Caco-2 (cell line): ENCODE data around the gene ASPN. TPM values are rescaled to one million over a fixed set of nuclear protein-coding genes. Genes with fewer than 3 reads are reported as not detected.

ENCODE experiments used
- BruUV-seq: library from RNA; stranded (reverse); fragments of 400-500 nt; replicated peaks from 2 replicates; lab custom pipeline; 2021; lab: Mats Ljungman, UMichigan
- CTCF ChIA-PET: fragments of 300-600 bp; sonication (Branson Sonifier 250); formaldehyde crosslinking; loops from one replicate; lab custom pipeline; 2022; ENCODE audit warnings: antibody characterized with exemption; lab: Charles Lee
- POLR2A ChIA-PET: fragments of 300-600 bp; sonication (Branson Sonifier 250); formaldehyde crosslinking; loops from one replicate; lab custom pipeline; 2022; ENCODE audit warnings: antibody characterized with exemption; lab: Charles Lee
- DNase-seq, 2 experiments: peaks; one replicate each; pipeline versions ENCODE4 v3.0.0 to v3.0.0-alpha.2; 2020 to 2022
- H3K27me3 ChIP-seq: replicated peaks from 2 replicates; pipeline ENCODE4 v1.6.0; 2011; ENCODE audit warnings: low read length; ENCODE audit not compliant: control insufficient read depth, insufficient read depth
- H3K36me3 ChIP-seq: 2 replicates; pipeline ENCODE4 v1.5.1; 2011; ENCODE audit warnings: low read length; ENCODE audit not compliant: control insufficient read depth, insufficient read depth
- H3K4me1 ChIP-seq: fragments of 250-450 bp; sonication (Bioruptor Pico); 2 replicates; pipeline ENCODE4 v1.5.1; 2020; ENCODE audit warnings: mild to moderate bottlenecking
- H3K4me3 ChIP-seq: 2 replicates; pipeline ENCODE4 v1.5.1; 2011; ENCODE audit warnings: low read depth, mild to moderate bottlenecking, control low read depth, low read length
- H3K9me3 ChIP-seq: fragments of 250-450 bp; sonication (Bioruptor Pico); 2 replicates; pipeline ENCODE4 v1.5.1; 2020; ENCODE audit warnings: mild to moderate bottlenecking, moderate library complexity
- H3K27ac Mint-ChIP-seq: one replicate; pipeline ENCODE4 v1.8.0; 2022; ENCODE audit warnings: mixed read lengths; ENCODE audit not compliant: unreplicated experiment
- H3K27me3 Mint-ChIP-seq: one replicate; pipeline ENCODE4 v1.8.0; 2022; ENCODE audit warnings: mixed read lengths; ENCODE audit not compliant: insufficient read depth, unreplicated experiment
- H3K36me3 Mint-ChIP-seq: one replicate; pipeline ENCODE4 v1.8.0; 2022; ENCODE audit warnings: mild to moderate bottlenecking, mixed read lengths; ENCODE audit not compliant: insufficient read depth, unreplicated experiment
- H3K4me1 Mint-ChIP-seq: one replicate; pipeline ENCODE4 v1.8.0; 2022; ENCODE audit warnings: low read depth, mixed read lengths; ENCODE audit not compliant: unreplicated experiment
- H3K4me3 Mint-ChIP-seq: one replicate; pipeline ENCODE4 v1.8.0; 2022; ENCODE audit warnings: mild to moderate bottlenecking, moderate library complexity, mixed read lengths; ENCODE audit not compliant: unreplicated experiment
- H3K9me3 Mint-ChIP-seq: one replicate; pipeline ENCODE4 v1.8.0; 2022; ENCODE audit warnings: mixed read lengths; ENCODE audit not compliant: unreplicated experiment
- CTCF ChIP-seq, 2 experiments: fragments of 200-600 bp in 1 of 2; IDR thresholded peaks; 1 replicate in 1 of 2; 2 replicates in 1 of 2; pipeline versions ENCODE4 v1.5.1 to v1.8.0; 2011 to 2022; ENCODE audit warnings: antibody characterized with exemption in 1 of 2, control low read depth in 1 of 2, inconsistent platforms in 1 of 2, low read depth in 1 of 2, low read length in 1 of 2, mild to moderate bottlenecking in 1 of 2, moderate library complexity in 1 of 2; ENCODE audit not compliant: insufficient read depth in 1 of 2, severe bottlenecking in 1 of 2, unreplicated experiment in 1 of 2
- intact Hi-C: fragments of 100-400 bp; cut with micrococcal nuclease; formaldehyde crosslinking; loops from one replicate; pipeline ENCODE4 v1.10.0; 2022; ENCODE audit not compliant: unreplicated experiment
- total RNA-seq: library from RNA; stranded (reverse); gene quantifications from 2 replicates; pipeline ENCODE4 v1.2.3, GENCODE V29; 2022

Gene ASPN
- total RNA-seq, 1 experiment from 2014 or later = not detected

- CTCF ChIA-PET = no interaction called here
- intact Hi-C loops = no loop called here
- Histone ChIP-seq H3K9me3 (no peaks in the 10 kb centered on the region), H3K27me3 (no peaks in the 10 kb centered on the region), H3K4me3 (no peak overlapping the region), H3K36me3 (no peaks in the 10 kb centered on the region), H3K4me1 (no peaks in the 10 kb centered on the region)
- no peak for DNase-seq
- Mint-ChIP-seq H3K4me3 (no peak overlapping the region), H3K36me3 (no peaks in the 10 kb centered on the region), H3K4me1 (no peaks in the 10 kb centered on the region), H3K27me3 (no peaks in the 10 kb centered on the region), H3K9me3 (no peaks in the 10 kb centered on the region), H3K27ac (no peak overlapping the region)
- POLR2A ChIA-PET = no interaction called here
- no peak for TF ChIP-seq CTCF (IDR thresholded peaks at IDR 0.05; ENCODE audit: insufficient read depth in 1 of 2, low read depth in 1 of 2, low read length in 1 of 2, severe bottlenecking in 1 of 2, unreplicated experiment in 1 of 2)
- BruUV-seq = no TSS peak
Measured at GRCh38 chr9:92528522-92528849, 46.2 kb upstream of the ASPN start.

- POLR2A ChIA-PET = no interaction called here
- no peak for TF ChIP-seq CTCF (IDR thresholded peaks at IDR 0.05; ENCODE audit: insufficient read depth in 1 of 2, low read depth in 1 of 2, low read length in 1 of 2, severe bottlenecking in 1 of 2, unreplicated experiment in 1 of 2)
- H3K36me3 Mint-ChIP-seq = no peaks in the 10 kb centered on the region
- Histone ChIP-seq H3K4me3 (no peak overlapping the region), H3K4me1 (no peaks in the 10 kb centered on the region), H3K36me3 (no peaks in the 10 kb centered on the region), H3K27me3 (no peaks in the 10 kb centered on the region), H3K9me3 (no peaks in the 10 kb centered on the region)
- DNase-seq = no peak
- CTCF ChIA-PET = no interaction called here
- no TSS peak for BruUV-seq
- H3K4me1 Mint-ChIP-seq = no peaks in the 10 kb centered on the region
- H3K9me3 Mint-ChIP-seq = no peaks in the 10 kb centered on the region
- no peaks in the 10 kb centered on the region for H3K27me3 Mint-ChIP-seq
- no peak overlapping the region for H3K27ac Mint-ChIP-seq
- intact Hi-C loops = no loop called here
- no peak overlapping the region for H3K4me3 Mint-ChIP-seq
Measured at GRCh38 chr9:92527832-92528521, 45.7 kb upstream of the ASPN start.

- no peak overlapping the region for H3K4me3 ChIP-seq
- DNase-seq = no peak
- TF ChIP-seq CTCF (IDR thresholded peaks at IDR 0.05; ENCODE audit: insufficient read depth in 1 of 2, low read depth in 1 of 2, low read length in 1 of 2, severe bottlenecking in 1 of 2, unreplicated experiment in 1 of 2) = no peak
- Mint-ChIP-seq H3K4me3 (no peak overlapping the region), H3K4me1 (no peaks in the 10 kb centered on the region), H3K9me3 (no peaks in the 10 kb centered on the region), H3K27ac (no peak overlapping the region), H3K36me3 (no peaks in the 10 kb centered on the region), H3K27me3 (no peaks in the 10 kb centered on the region)
- H3K36me3 ChIP-seq = no peaks in the 10 kb centered on the region
- H3K9me3 ChIP-seq = no peaks in the 10 kb centered on the region
- H3K27me3 ChIP-seq = no peaks in the 10 kb centered on the region
- ChIA-PET POLR2A (no interaction called here), CTCF (no interaction called here)
- intact Hi-C loops = no loop called here
- H3K4me1 ChIP-seq = no peaks in the 10 kb centered on the region
- no TSS peak for BruUV-seq
Measured at GRCh38 chr9:92527291-92527828, 45.1 kb upstream of the ASPN start.
